ENCODE measurements around the gene MNX1.

The MNX1 gene

DNA sequence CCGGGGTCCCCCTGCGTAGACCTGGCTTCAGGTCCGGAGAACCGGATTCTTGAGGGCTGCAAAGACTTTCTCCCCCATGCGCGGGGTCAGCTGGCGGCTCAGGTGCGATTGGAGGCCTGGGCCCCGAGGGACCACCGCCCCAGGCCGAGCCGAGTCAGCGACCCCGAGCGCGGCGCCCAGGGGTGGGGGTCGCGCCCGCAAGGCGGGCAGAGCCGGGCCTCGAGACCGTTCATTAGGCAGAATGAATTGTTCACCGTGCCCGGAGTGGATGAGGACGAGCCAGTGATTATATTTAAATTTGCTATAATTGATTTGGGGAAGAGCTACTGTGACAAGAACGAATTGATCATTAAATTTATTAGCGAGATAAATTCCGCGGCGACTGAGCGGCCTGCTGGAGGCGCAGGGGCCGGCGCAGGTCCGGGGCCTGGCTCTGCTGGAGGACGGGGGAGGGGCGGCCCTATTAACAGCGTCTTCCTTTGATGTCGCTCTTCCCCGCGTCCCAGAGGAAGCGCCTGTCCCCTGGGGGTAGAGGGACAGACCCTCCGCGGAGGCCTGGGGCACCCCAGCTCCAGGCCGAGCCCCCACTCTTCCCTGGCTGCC is 7.5 kb downstream of the MNX1 start:
- no peak for DNase-seq (ENCODE audit: low read depth in 2 of 2)

- no peak for DNase-seq (ENCODE audit: low read depth in 2 of 2)
Measured at GRCh38 chr7:157001920-157002818, 8.3 kb downstream of the MNX1 start.

DNA sequence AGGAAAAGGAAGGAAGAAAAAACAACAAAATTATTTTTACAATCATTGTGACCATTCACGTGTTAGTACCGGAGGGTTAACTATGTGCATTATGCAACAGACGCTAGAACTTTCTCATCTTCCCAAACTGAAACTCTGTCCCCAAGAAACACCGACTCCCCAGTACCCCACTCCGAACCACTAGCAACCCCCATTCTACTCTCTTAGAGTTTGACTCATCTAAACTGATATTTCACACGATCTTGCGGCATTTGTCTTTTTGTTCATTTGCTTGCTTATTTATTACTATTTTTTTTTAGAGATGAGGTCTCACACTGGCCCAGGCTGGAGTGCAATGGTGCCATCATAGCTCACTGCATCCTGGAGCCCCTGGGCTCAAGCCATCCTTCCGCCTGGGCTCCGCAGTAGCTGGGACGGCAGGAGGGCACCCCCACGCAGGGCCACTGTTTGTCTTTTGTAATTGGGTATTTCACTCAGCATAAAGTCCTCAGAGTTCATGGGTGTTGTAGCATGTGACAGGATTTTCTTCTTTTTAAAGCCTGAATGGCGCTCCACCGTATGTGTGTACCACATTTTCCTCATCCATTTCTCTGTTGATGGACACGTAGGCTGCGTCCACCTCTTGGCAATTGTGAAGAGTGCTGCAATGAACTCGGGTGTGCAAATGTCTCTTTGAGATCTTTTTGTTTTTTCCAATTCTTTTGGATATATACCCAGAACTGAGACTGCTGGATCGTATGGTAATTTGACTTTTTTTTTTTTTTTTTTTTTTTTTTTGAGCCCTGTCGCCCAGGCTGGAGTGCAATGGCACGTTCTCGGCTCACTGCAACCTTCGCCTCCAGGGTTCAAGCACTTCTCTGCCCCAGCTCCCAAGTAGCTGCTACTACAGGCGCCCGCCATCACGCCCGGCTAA is 9.5 kb downstream of the MNX1 start:
- no peak for DNase-seq (ENCODE audit: low read depth in 2 of 2)

DNA sequence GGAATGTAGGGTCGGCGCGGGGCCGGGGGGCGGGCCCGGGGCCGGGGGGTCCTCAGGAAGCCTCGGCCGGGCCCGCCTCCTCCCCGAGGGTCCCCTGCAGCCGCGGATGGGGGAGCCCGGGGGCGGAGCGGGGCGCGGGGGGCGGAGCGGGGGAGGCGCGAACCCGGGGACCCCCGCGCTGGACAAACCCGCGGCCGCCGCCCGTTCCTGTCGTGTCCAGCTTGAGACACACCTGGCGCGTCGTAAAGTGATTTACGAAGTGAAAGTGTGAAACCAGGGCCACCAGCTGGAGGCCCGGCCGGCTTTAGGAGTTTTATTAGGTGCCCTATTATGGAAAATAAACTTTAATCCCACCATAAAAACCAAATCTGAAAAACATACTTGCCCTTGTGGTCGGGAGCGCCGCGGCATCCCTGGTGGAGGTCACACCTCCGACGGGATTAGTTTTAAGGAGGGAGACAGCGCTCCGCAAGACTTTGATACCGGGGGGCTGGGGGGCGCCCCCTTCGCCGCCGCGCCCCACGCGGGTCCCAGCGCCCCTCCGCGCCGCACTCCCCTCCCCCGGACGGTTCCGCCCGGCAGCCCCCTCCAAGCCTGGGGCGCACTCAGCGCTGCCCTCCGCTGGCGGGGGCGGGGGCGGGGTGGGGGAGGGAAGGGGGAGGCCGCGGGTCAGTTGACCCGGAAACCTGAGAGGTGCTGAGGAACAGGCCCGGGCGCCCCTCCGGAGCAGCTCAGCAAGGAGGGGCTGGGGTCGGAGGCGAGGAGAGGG is 10.3 kb downstream of the MNX1 start:
- DNase-seq (ENCODE audit: low read depth in 2 of 2), result no peak

GRCh38 chr7:156998988-156999957 is 11.2 kb downstream of the MNX1 start:
- no peak for DNase-seq (ENCODE audit: low read depth in 2 of 2)

GRCh38 chr7:156994417-156994816 is 16.0 kb downstream of the MNX1 start:
- DNase-seq (ENCODE audit: low read depth in 2 of 2), result no peak

GRCh38 chr7:156993925-156994235 is 16.6 kb downstream of the MNX1 start:
- DNase-seq (ENCODE audit: low read depth in 2 of 2), result no peak

DNA sequence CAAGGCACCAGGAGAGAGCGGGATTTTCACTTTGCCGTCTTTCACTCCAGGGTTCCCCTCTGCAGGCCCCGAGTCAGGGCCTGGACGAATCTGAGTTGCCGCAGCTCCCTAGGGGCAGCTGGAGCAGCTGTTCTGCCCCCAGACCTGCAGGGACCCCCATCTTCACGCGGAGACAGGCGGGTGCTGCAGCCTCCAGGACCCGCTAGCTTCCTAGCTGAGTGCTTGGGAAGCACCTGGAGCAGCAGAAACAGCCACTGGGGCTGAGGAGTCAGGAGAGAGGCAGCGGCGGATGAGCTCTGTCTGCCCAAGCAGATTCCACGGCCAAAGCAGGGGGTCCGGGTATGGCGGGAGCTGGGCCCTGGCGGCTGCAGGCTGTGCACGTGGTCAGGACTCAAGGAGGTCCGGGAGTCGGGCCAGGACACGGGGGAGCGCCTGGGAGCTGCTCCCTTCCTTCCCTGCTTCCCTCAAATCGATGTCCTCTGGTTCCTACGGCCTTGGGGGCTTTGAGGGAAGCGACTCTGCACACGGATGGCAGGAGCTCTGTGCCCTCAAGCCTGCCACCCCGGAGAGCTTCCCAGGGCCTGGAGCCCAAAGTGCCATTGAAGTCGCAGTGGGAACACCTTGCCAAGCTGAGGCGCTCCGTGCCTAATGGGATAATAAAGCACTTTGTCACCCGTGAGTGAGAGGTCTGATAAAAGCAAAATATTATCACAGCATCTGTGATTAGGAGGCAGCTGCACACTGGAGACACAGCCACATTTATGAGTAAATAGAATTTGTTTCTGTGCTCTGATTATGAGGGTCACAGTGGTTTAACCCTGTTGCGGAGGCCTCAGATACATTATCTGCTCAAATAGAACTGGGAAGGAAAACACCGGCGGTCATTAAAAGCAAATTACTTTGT is 17.2 kb downstream of the MNX1 start:
- no peak for DNase-seq (ENCODE audit: low read depth in 2 of 2)

DNA sequence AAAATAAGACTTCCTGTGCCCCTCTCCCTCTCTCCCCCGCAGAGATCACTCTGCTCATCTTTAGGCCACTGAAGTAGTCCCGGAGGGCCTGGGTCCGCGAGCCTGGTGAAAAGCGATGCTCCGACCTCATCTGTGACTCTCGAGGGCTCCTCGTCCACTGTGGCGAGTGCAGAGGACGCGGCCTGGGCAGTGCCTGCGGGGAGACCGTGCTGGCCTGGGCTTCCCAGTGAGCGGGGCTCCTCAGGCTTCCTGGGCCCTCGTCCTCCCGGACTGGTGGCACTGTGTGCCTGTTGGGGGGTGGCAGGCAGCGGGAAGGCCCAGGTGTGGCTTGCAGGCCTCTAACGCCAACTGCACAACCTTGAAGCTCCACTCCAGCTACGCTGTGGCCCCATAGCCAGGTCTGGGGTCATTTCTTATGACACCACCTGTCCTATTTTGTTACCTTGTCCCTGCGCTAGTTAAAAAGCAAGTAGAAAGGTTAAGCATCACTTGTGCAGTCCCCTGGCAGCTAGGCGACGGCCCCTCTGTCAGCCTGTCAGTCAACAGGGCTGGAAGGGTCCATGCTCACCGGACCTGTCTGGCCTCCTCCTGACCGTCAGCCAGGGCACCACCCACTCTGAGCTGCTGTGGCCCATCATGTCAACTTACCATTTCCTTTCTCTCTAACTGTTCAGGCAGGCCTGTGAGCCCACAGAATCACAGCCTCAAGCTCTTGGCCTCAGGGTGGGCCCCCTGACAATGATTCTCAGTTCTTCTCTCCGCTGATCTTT is 20.5 kb downstream of the MNX1 start:
- no peak for DNase-seq (ENCODE audit: low read depth in 2 of 2)

DNA sequence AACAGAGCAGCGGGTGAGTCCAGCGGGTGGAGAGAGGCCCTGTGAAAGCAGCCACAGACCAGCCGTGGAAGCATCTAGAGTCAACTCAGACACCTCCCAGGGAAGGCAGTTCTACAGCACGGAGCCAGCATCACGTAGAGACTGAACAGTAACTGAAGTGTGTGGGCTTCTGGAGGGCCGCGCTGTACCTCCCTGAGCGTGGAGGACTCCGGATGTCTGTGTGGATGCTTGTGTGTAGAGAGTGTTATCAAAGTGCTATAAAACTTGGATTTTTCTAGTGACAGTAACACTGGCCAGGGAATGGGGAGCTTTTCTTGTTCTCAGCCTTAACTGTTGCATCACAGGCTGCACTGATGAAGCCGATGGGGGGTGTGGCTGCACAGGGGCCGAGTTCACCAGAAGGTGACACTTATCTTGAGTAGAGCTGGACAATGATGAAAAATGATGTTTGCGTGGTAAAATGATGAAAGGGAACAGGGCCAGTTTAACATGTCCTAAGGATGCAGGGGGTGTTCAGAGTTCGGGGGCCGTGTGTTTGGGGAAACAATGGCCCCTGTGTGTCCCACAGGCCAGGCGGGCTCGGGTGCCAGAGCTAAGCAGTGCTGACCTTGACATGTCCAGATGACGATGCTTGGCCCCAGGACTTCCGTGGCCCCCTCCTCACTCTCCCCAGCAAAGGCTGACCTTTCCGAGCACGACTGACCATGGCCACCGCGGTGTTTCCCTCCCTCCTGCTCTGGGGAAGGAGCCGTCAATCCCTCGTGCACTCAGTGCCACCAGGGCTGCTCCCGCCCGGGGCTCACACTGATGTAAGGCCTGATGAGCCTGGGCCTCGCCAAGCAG is 21.9 kb downstream of the MNX1 start:
- no peak for DNase-seq (ENCODE audit: low read depth in 2 of 2)

GRCh38 chr7:156986378-156986777 is 24.1 kb downstream of the MNX1 start:
- no peak for DNase-seq (ENCODE audit: low read depth in 2 of 2)

- DNase-seq (ENCODE audit: low read depth in 2 of 2), result no peak
Measured at GRCh38 chr7:156985101-156985992, 25.1 kb downstream of the MNX1 start.

DNA sequence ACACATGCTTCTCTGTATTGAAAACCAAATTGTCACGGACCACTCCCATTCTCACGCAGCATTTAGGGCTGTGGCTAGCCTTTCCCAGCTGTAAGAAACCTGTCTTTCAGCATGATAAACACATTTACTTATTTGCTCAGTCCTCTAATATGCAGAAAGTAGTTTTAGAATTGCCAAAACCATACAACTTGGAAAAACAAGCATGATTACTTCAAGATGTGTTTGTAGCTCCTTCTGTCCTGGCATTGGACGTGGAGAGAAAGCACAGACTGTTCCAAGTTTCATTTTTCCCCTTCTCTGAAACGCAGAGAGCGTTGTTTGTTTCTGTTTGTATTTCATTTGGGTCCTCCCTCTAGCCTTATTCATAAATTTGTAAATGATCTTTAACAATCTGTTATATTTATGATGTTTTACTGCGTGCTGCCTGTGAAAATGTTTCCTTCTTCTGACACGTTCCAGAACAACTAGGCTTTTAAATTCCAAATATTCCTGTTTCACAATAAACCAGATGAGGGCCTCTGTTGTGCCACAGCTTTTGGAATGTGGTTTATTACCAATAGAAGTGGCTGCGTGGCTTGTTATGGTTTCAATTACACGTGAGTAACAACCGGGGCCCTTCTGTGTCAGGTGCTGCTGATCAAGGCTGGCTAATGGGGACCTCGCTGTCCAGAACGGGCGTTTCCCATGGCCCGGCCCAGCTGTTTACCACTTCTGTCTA is 26.1 kb downstream of the MNX1 start:
- DNase-seq (ENCODE audit: low read depth in 2 of 2), result peak; percentile 52 to 55

DNA sequence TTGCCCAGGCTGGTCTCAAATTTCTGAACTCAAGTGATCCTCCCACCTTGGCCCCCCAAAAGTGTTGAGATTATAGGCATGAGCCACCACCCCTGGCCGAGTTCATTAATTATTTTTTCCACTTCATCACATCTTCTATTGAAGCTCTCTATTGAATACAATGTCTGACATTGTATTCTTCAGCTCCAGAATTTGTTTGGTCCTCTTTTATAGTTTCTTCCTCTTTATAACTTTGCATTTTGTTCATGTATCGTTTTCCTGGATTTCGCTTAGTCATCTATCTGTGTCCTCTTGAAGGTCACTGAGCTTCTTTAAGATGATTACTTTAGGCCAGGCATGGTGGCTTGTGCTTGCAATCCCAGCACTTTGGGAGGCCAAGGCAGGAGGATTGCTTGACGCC is 30.8 kb downstream of the MNX1 start:
- DNase-seq (ENCODE audit: low read depth in 2 of 2), result no peak

- DNase-seq (ENCODE audit: low read depth in 2 of 2), result no peak
Measured at GRCh38 chr7:156979007-156979606, 31.4 kb downstream of the MNX1 start.

DNA sequence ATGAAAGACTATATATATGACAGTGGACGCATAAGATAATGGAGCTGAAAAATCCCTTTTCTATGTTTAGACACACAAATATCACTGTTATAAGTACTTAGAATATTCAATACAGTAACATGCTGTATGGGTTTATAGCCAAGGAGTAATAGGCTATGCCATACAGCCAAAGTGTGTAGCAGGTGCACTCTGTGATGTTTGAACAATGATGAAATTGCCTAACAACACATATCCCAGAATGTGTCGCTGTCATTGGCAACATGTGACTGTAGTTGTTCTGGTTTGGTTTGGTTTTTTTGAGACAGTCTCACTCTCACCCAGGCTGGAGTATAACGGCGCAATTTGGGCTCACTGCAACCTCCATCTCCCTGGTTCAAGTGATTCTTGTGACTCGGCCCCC is 34.8 kb downstream of the MNX1 start:
- no peak for DNase-seq (ENCODE audit: low read depth in 2 of 2)

Measured in fibroblast of skin of left biceps (primary cell).